ENCODE results near the gene LAG3. TPM values are rescaled to one million over a fixed set of nuclear protein-coding genes. Genes with fewer than 3 reads are reported as not detected.

The LAG3 gene
- total and polyA plus RNA-seq, 10 of the 15 experiments (the other 5 are each of a cell fraction or from before 2014, with no cell fraction given): 0.52 to 4.2 (median 1.0) TPM; not detected in 1

GRCh38 chr12:6796576-6796975 lies 24.3 kb downstream of the LAG3 start:
- H3K4me2 ChIP-seq (ENCODE audit: control insufficient read depth, insufficient read depth): no peak overlapping the region

More at GRCh38 chr12:6796576-6796975, 24.3 kb downstream of the LAG3 start:
- Histone ChIP-seq H3K9ac (ENCODE audit: control insufficient read depth, insufficient read depth, low read length) (no peak overlapping the region), H3K4me1 (ENCODE audit: control insufficient read depth, insufficient read depth, low read length) (peaks cover 15% of the 10 kb centered on the region), H3K27ac (ENCODE audit: control insufficient read depth, insufficient read depth) (no peak overlapping the region), H3K9me3 (replicated peaks; ENCODE audit: control insufficient read depth, insufficient read depth, low read length) (no peaks in the 10 kb centered on the region), H3K36me3 (ENCODE audit: control insufficient read depth in 2 of 2, insufficient read depth in 2 of 2, low read length in 1 of 2) (no peaks in the 10 kb centered on the region), H4K20me1 (ENCODE audit: control insufficient read depth, insufficient read depth) (no peaks in the 10 kb centered on the region), H3K79me2 (ENCODE audit: control insufficient read depth, insufficient read depth, low read length) (no peaks in the 10 kb centered on the region), H3K27me3 (replicated peaks in 1 of 2; ENCODE audit: control insufficient read depth in 2 of 2, insufficient read depth in 2 of 2, low read length in 1 of 2) (no peaks in the 10 kb centered on the region; a peak in 1 of 4 replicates), H3K4me3 (no peak overlapping the region), H2AFZ (ENCODE audit: control insufficient read depth, low read depth, low read length) (no peak overlapping the region)
- ATAC-seq (no peak), DNase-seq (ENCODE audit: low read depth, low spot score) (no peak), FAIRE-seq (no peak)
- CTCF ChIA-PET: interaction anchor here (0.9 to 1.0 kb wide), 2 partner anchors 38 to 44 kb away, joined by 3 to 7 read pairs; partner anchors contain the start of gene MLF2
- RAD21 ChIA-PET (ENCODE audit: unreplicated experiment): interaction anchor here (1.2 kb wide), 1 partner anchor 16 kb away, joined by 3 read pairs; no protein-coding TSS in a partner anchor
- POLR2A ChIA-PET: interaction anchor here (0.6 kb wide), 1 partner anchor 40 kb away, joined by 5 read pairs; no protein-coding TSS in a partner anchor
- BruUV-seq (replicated peaks): no TSS peak
- intact Hi-C loops (cut with micrococcal nuclease; ENCODE audit: unreplicated experiment) (no loop called here), in situ Hi-C loops (cut with MboI) (no loop called here)
- SMC1A ChIA-PET (ENCODE audit: uncharacterized antibody, unreplicated experiment): interaction anchor here (1.0 to 1.2 kb wide), 4 partner anchors 10 to 43 kb away, joined by 3 to 4 read pairs (median 4); partner anchors contain the start of gene MLF2
- TF ChIP-seq MEF2A (IDR thresholded peaks at IDR 0.05; ENCODE audit: insufficient read depth, low read depth, low read length) (no peak), BCLAF1 (IDR thresholded peaks at IDR 0.05) (no peak), RCOR1 (conservative IDR thresholded peaks at IDR 0.05; ENCODE audit: low read depth, low read length) (no peak), JUNB (IDR thresholded peaks at IDR 0.05) (no peak), ZNF622 (IDR thresholded peaks at IDR 0.05) (no peak), SUPT20H (IDR thresholded peaks at IDR 0.05; ENCODE audit: borderline replicate concordance, control insufficient read depth, low read depth, low read length) (no peak), POLR2AphosphoS2 (IDR thresholded peaks at IDR 0.05; ENCODE audit: low read depth, low read length) (no peak), IRF4 (IDR thresholded peaks at IDR 0.05; ENCODE audit: low read depth, low read length) (no peak), SREBF1 (IDR thresholded peaks at IDR 0.05; ENCODE audit: low read length) (no peak), SP1 (IDR thresholded peaks at IDR 0.05; ENCODE audit: low read depth, low read length) (no peak), WRNIP1 (IDR thresholded peaks at IDR 0.05; ENCODE audit: borderline replicate concordance, low read depth, low read length) (no peak), HDAC2 (IDR thresholded peaks at IDR 0.05) (no peak), KAT2A (conservative IDR thresholded peaks at IDR 0.05; ENCODE audit: control insufficient read depth, low read depth, low read length) (no peak)
- 57% methylated on average over 4 of the region's 4 CpGs for WGBS (ENCODE audit: insufficient coverage, insufficient replicate concordance, low lambda C conversion rate, missing lambda C conversion rate)

Measured in GM12878 (cell line).